ENCODE measurements around the gene PDGFRB. TPM values are rescaled to one million over a fixed set of nuclear protein-coding genes. Genes with fewer than 3 reads are reported as not detected.

Gene PDGFRB
- polyA plus RNA-seq, 1 donor from 2014 or later: not detected

DNA sequence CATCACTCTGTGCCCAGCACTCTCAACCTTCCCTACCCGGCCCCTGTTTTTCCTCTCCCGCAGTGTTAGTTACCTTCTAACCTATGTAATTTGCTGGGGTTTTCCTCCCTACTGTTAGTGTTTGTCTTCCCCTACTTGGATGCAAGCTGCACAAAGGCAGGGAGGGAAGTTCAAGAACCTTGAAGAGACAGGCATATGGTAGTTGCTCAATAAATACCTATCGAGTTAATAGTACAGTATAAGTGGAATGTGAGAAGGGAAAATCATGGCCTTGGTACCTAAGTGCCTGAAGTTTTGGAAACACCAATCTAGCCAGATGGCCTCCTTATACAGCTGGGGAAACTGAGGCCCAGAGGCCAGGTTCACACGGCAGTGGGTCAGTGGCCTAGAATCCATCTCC is 24.2 kb downstream of the PDGFRB start:
- Histone ChIP-seq H3K4me2 (ENCODE audit: low read length) (no peak overlapping the region), H3K4me3 (ENCODE audit: low read length) (no peak overlapping the region), H3K36me3 (ENCODE audit: insufficient read depth, low read length) (no peaks in the 10 kb centered on the region), H3K9me2 (ENCODE audit: insufficient read depth, low read length) (no peaks in the 10 kb centered on the region), H3K9ac (ENCODE audit: low read length) (no peak overlapping the region), H3F3A (ENCODE audit: insufficient read depth, low read length, poor library complexity, severe bottlenecking) (no peaks in the 10 kb centered on the region), H3K9me3 (ENCODE audit: low read length) (no peaks in the 10 kb centered on the region), H3K27me3 (ENCODE audit: insufficient read depth, low read depth, low read length) (no peaks in the 10 kb centered on the region), H3K27ac (ENCODE audit: low read length) (no peak overlapping the region), H3K79me2 (replicated peaks; ENCODE audit: insufficient read depth, low read length) (no peaks in the 10 kb centered on the region), H2AFZ (ENCODE audit: low read depth, low read length) (no peak overlapping the region), H4K20me1 (ENCODE audit: insufficient read depth) (no peaks in the 10 kb centered on the region)
- TF ChIP-seq RAD21 (conservative IDR thresholded peaks at IDR 0.05) (no peak), TAF1 (IDR thresholded peaks at IDR 0.05; ENCODE audit: low read depth) (no peak), SMC3 (conservative IDR thresholded peaks at IDR 0.05; ENCODE audit: poor library complexity) (no peak), CTCF (IDR thresholded peaks at IDR 0.05; ENCODE audit: poor library complexity, severe bottlenecking) (no peak), REST (IDR thresholded peaks at IDR 0.05; ENCODE audit: borderline replicate concordance) (no peak), MXI1 (conservative IDR thresholded peaks at IDR 0.05; ENCODE audit: poor library complexity, severe bottlenecking) (no peak), EZH2 (IDR thresholded peaks at IDR 0.05; ENCODE audit: borderline replicate concordance, insufficient read depth, low read length, poor library complexity, severe bottlenecking) (no peak), POLR2AphosphoS5 (IDR thresholded peaks at IDR 0.05) (no peak), EP300 (conservative IDR thresholded peaks at IDR 0.05; ENCODE audit: poor library complexity, severe bottlenecking) (no peak)

GRCh38 chr5:150130493-150130922 is 25.1 kb downstream of the PDGFRB start:
- no peak for TF ChIP-seq SMC3 (conservative IDR thresholded peaks at IDR 0.05; ENCODE audit: poor library complexity)
- no peak overlapping the region for H3K27ac ChIP-seq (ENCODE audit: low read length)

More at GRCh38 chr5:150130493-150130922, 25.1 kb downstream of the PDGFRB start:
- no peaks in the 10 kb centered on the region for H3K79me2 ChIP-seq (replicated peaks; ENCODE audit: insufficient read depth, low read length)
- H3K4me3 ChIP-seq (ENCODE audit: low read length): no peak overlapping the region
- H4K20me1 ChIP-seq (ENCODE audit: insufficient read depth): no peaks in the 10 kb centered on the region
- H3K27me3 ChIP-seq (ENCODE audit: insufficient read depth, low read depth, low read length): no peaks in the 10 kb centered on the region
- H3F3A ChIP-seq (ENCODE audit: insufficient read depth, low read length, poor library complexity, severe bottlenecking): no peaks in the 10 kb centered on the region
- no peaks in the 10 kb centered on the region for H3K9me2 ChIP-seq (ENCODE audit: insufficient read depth, low read length)
- no peak overlapping the region for H3K9ac ChIP-seq (ENCODE audit: low read length)
- no peaks in the 10 kb centered on the region for H3K36me3 ChIP-seq (ENCODE audit: insufficient read depth, low read length)
- no peaks in the 10 kb centered on the region for H3K9me3 ChIP-seq (ENCODE audit: low read length)
- H2AFZ ChIP-seq (ENCODE audit: low read depth, low read length): no peak overlapping the region
- no peak overlapping the region for H3K4me2 ChIP-seq (ENCODE audit: low read length)

Measured in neural cell (in vitro differentiated cells).